Activated CD8-positive, alpha-beta memory T cell treated with anti-CD3 and anti-CD28 coated beads for 4 hours (primary cell): ENCODE measurements around the gene ELOF1.
"Not testable (repeated sequence)": the region's sequence is repeated elsewhere in the genome, so short reads cannot be mapped to it uniquely, and the experiment has no call there.

Source experiments
- DNase-seq, 2 donors: peaks; one replicate each; pipeline ENCODE4 v3.0.0-alpha.2; 2020; ENCODE audit warnings: low read depth in 2 of 2

Gene ELOF1

GRCh38 chr19:11558881-11559828, at the start of gene ELOF1:
ELOF1 (minus strand) TSS chr19:11559230; CDS start chr19:11554347, 4,883 bp downstream.
- peak; percentile 93 to 95 for DNase-seq

- no peak for DNase-seq
These were observed 47.5 kb upstream of the ELOF1 start for GRCh38 chr19:11606484-11606883.

DNA sequence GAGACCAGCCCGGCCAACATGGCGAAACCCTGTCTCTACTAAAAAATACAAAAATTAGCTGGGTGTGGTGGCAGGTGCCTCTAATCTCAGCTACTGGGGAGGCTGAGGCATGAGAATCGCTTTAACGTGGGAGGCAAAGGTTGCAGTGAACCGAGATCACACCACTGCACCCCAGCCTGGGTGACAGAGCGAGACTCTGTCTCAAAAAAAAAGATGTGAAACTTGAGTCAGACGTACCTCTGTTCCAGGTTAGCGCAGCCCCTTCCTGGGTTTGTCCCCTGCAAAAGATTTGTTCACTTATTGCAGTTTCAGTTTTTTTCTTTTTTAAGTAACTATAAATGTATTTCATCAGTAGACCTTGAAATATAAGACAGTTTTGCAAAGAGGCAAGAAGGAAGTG, 40.7 kb upstream of the ELOF1 start:
- DNase-seq = not testable (repeated sequence)

DNA sequence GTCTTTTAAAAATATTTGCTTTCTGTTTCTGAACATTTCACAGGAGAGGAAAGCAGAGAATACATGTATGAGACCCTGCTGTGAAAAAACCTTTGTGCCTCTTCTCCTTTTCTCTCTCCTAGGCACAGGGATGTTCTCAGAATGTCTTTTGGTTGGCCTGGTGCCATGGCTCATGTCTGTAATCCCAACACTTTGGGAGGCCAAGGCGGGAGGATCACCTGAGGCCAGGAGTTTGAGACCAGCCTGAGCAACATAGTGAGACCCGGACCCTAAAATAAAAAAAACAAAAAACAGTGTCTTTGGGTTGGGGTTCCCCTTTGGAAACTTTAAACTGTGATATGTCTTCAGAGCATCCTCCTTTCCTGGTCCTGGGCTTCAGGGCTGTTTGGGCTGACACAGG, 39.7 kb upstream of the ELOF1 start:
- no peak for DNase-seq

- DNase-seq = no peak
These were observed 39.1 kb upstream of the ELOF1 start for GRCh38 chr19:11598103-11598483.

DNA sequence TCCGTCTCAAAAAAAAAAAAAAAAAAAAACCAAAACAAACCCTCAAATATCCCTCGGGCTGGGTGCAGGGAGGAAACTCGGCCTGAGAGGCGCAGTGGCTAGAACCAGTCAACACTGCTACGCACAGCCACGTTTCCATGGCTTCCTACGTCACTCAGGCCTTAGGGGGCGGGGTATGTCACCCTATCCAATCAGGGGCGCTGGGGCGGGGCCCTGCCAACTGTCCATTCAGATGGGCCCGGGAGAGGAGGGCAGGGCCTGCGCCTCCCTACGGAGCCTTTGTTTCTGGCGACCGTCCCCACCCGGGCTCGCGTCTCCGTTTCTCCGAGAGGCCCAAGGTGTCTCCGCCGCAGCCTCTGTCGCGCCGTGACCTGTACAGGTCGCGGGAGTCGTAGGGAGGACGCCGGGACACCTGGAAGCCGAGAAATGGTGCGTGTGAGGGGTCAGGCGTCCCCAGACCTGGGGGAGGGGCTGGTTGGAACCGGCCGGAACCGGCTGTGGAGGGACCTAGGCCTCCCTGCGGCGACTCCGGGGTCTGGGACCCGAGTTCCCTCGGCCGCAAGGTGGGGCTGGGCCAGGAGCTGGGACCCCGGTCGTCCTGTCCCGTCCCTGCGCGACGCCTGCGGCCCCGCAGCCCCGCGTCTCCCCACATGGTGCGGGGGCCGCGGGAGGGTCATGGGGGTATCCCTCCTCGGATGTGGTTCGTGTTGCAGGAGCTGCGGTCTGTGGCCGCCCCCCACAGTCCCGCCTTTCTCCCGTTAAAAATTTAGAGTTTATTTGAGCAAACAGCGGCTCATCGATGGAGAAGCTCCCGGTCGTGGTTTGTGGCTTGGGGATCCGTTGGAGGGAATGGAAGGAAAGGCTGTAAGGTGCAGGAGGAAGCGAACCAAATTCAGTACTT, 38.4 kb upstream of the ELOF1 start, which contains the start of gene ZNF627:
TSS of gene ZNF627 (plus strand) at position 282 of the 901 bp plus-strand sequence. CDS start at position 427, 145 bp downstream.
- DNase-seq = peak; percentile 94 to 98

GRCh38 chr19:11596156-11596555, 37.1 kb upstream of the ELOF1 start:
- no peak for DNase-seq

DNA sequence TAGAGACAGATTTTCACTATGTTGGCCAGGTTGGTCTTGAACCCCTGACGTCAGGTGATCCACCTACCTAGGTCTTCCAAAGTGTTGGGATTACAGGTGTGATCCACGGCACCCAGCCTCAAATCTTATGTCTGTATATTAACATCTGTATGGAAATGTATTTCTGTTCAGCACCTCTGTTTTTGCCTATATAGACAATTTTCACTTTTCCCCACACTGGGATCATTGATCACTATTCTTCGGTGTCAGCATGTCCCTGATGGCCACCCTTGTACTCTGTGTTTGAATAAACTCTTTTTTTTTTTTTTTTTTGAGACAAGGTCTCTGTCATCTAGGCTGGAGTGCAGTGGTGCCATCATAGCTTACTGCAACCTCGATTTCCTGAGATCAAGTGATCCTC, 35.1 kb upstream of the ELOF1 start:
- no peak for DNase-seq

DNA sequence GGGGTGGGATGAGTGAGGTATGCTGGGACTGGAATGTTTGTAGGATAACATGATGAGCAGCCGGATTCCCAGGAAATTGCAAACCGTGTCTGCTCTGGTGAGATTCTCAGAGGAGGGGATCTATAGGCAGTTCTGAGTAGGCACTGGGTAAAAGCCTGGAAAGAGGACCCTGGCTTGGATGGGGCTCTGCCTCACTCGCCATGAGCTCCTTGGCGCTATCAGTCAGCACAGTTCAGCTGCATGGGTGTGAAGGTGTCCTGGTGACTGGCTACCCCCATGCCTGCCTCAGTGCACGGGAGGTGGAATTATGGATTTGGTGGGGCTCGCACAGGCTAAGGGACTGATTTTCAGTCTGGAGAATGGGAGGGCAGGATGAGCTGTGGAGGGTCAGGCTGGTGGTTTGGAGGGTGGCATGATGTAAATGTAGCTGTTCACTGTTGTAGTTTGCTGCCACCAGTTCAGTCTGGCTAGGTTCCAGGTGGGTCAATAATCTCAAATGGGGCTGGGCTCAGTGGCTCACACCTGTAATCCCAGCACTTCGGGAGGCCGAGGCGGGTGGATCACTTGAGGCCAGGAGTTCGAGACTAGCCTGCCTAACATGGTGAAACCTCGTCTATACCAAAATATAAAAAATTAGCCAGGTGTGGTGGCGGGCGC, 29.1 kb upstream of the ELOF1 start:
- DNase-seq = no peak

- peak; percentile 55 to 58 for DNase-seq
These were observed 28.4 kb upstream of the ELOF1 start for GRCh38 chr19:11587302-11587974.

GRCh38 chr19:11586331-11586730, 27.3 kb upstream of the ELOF1 start:
- DNase-seq = no peak

DNA sequence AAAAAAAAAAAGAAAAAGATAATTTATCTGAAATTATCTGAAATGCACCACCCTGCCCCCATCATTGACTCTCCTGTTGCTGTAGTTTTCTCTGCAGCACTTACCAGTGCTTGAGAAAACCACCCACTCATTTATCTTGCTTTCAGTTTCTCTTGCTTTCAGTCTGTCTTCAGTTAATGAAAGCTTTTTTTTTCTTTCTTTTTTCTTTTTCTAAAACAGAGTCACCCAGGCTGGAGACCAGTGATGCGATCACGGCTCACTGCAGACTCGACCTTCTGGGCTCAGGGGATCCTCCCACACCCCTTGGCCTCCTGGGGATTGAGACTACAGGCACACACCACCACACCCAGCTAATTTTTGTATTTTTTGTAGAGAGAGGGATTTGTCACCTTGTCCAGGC, 22.7 kb upstream of the ELOF1 start:
- no peak for DNase-seq

- no peak for DNase-seq
These were observed 21.1 kb upstream of the ELOF1 start for GRCh38 chr19:11580116-11580515.

- no peak for DNase-seq
These were observed 19.5 kb upstream of the ELOF1 start for GRCh38 chr19:11578258-11579142.

GRCh38 chr19:11577451-11578257, 18.6 kb upstream of the ELOF1 start, which contains the start of gene ACP5:
ACP5 (minus strand) TSS chr19:11577645; CDS start chr19:11577317, 328 bp downstream.
- no peak for DNase-seq

DNA sequence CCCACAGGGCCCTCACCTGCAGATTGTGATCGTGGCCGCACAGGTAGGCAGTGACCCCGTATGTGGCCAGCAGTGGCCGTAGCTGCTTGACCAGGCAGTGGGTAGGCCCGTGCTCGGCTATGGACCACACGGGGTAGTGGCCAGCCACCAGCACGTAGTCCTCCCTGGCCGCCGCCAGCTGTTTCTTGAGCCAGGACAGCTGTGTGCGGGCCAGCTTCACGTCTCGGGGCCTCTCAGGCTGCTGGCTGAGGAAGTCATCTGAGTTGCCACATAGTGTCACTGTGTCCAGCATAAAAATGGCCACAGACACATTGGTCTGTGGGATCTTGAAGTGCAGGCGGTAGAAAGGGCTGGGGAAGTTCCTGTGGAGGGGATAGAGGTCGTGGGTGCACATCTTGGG, 17.2 kb upstream of the ELOF1 start:
- no peak for DNase-seq

GRCh38 chr19:11574689-11575088, 15.7 kb upstream of the ELOF1 start:
- no peak for DNase-seq

- DNase-seq = not testable (repeated sequence)
These were observed 14.7 kb upstream of the ELOF1 start for GRCh38 chr19:11573763-11574162.

- DNase-seq = not testable (repeated sequence)
These were observed 14.3 kb upstream of the ELOF1 start for GRCh38 chr19:11573354-11573753.
